Liver (tissue), 9 donors: ENCODE results near the gene QSOX1. TPM values are rescaled to one million over a fixed set of nuclear protein-coding genes. Genes with fewer than 3 reads are reported as not detected.
A peak's percentile ranks its signal among the peaks of the same experiment; 100 is the strongest.

Experiments
- DNase-seq: peaks from one replicate; pipeline ENCODE4 v3.0.0-alpha.2; 2017; ENCODE audit warnings: low spot score
- H3K27ac ChIP-seq, 2 donors: one replicate each; pipeline ENCODE4 v1.7.0; 2013; ENCODE audit warnings: inconsistent platforms in 2 of 2, low read length in 2 of 2, control low read depth in 1 of 2, low read depth in 1 of 2, mild to moderate bottlenecking in 1 of 2
- H3K27me3 ChIP-seq, 4 donors: one replicate each; pipeline versions ENCODE4 v1.6.1 to v1.7.0; 2013; ENCODE audit warnings: low read length in 3 of 4, inconsistent platforms in 1 of 4, mild to moderate bottlenecking in 1 of 4, moderate library complexity in 1 of 4; ENCODE audit not compliant: control insufficient read depth in 4 of 4, insufficient read depth in 4 of 4
- H3K36me3 ChIP-seq, 4 donors: one replicate each; pipeline versions ENCODE4 v1.6.1 to v1.7.0; 2013; ENCODE audit warnings: low read length in 3 of 4, mild to moderate bottlenecking in 3 of 4, low read depth in 1 of 4, moderate library complexity in 1 of 4; ENCODE audit not compliant: control insufficient read depth in 4 of 4, insufficient read depth in 3 of 4
- H3K4me1 ChIP-seq, 4 donors: one replicate each; pipeline versions ENCODE4 v1.6.1 to v1.7.0; 2013; ENCODE audit warnings: low read length in 3 of 4, mild to moderate bottlenecking in 3 of 4, moderate library complexity in 1 of 4; ENCODE audit not compliant: control insufficient read depth in 4 of 4, insufficient read depth in 4 of 4
- H3K4me3 ChIP-seq, 3 donors: one replicate each; pipeline versions ENCODE4 v1.6.1 to v1.7.0; 2013; ENCODE audit warnings: low read length in 3 of 3, control low read depth in 1 of 3, low read depth in 1 of 3, mild to moderate bottlenecking in 1 of 3
- H3K9ac ChIP-seq, 2 donors: one replicate each; pipeline ENCODE4 v1.7.0; 2013; ENCODE audit warnings: low read length in 2 of 2, mild to moderate bottlenecking in 2 of 2, moderate library complexity in 2 of 2, control low read depth in 1 of 2, low read depth in 1 of 2
- H3K9me3 ChIP-seq, 4 donors: one replicate each; pipeline versions ENCODE4 v1.6.1 to v1.7.0; 2013; ENCODE audit warnings: low read length in 3 of 4; ENCODE audit not compliant: control insufficient read depth in 4 of 4
- ATF3 ChIP-seq: IDR thresholded peaks from 2 replicates; pipeline ENCODE4 v1.6.1; 2016; ENCODE audit warnings: antibody characterized with exemption
- CTCF ChIP-seq: fragments of 150-350 bp; IDR thresholded peaks from 2 replicates; pipeline ENCODE4 v1.5.1; 2017; ENCODE audit warnings: improper control_type of control experiment, low read depth, low read length; ENCODE audit not compliant: missing input control
- FOXA1 ChIP-seq: IDR thresholded peaks from 2 replicates; pipeline ENCODE4 v1.6.1; 2016; ENCODE audit warnings: antibody characterized with exemption
- FOXA2 ChIP-seq: IDR thresholded peaks from 2 replicates; pipeline ENCODE4 v1.6.1; 2016; ENCODE audit warnings: antibody characterized with exemption
- GABPA ChIP-seq, 2 donors: IDR thresholded peaks in 1 of 2; conservative IDR thresholded peaks in 1 of 2; 2 replicates each; pipeline ENCODE4 v1.6.1; 2016; ENCODE audit warnings: antibody characterized with exemption in 2 of 2, mild to moderate bottlenecking in 1 of 2, moderate library complexity in 1 of 2
- HNF4A ChIP-seq, 2 donors: conservative IDR thresholded peaks; 2 replicates each; pipeline ENCODE4 v1.6.1; 2016; ENCODE audit warnings: antibody characterized with exemption in 2 of 2, mild to moderate bottlenecking in 2 of 2
- HNF4G ChIP-seq: IDR thresholded peaks from 2 replicates; pipeline ENCODE4 v1.6.1; 2016; ENCODE audit warnings: antibody characterized with exemption
- JUND ChIP-seq, 2 donors: IDR thresholded peaks; 2 replicates each; pipeline ENCODE4 v1.6.1; 2016; ENCODE audit warnings: antibody characterized with exemption in 2 of 2
- MAX ChIP-seq: IDR thresholded peaks from 2 replicates; pipeline ENCODE4 v1.6.1; 2016; ENCODE audit warnings: antibody characterized with exemption
- NR2F2 ChIP-seq: IDR thresholded peaks from 2 replicates; pipeline ENCODE4 v1.6.1; 2016; ENCODE audit warnings: antibody characterized with exemption
- RAD21 ChIP-seq, 2 donors: IDR thresholded peaks; 2 replicates each; pipeline ENCODE4 v1.6.1; 2016; ENCODE audit warnings: antibody characterized with exemption in 2 of 2, mild to moderate bottlenecking in 2 of 2
- REST ChIP-seq: IDR thresholded peaks from 2 replicates; pipeline ENCODE4 v1.6.1; 2016; ENCODE audit warnings: antibody characterized with exemption, mild to moderate bottlenecking
- RXRA ChIP-seq, 2 donors: IDR thresholded peaks; 2 replicates each; pipeline ENCODE4 v1.6.1; 2017 to 2018; ENCODE audit warnings: antibody characterized with exemption in 2 of 2, mild to moderate bottlenecking in 1 of 2
- SP1 ChIP-seq: IDR thresholded peaks from 2 replicates; pipeline ENCODE4 v1.6.1; 2018; ENCODE audit warnings: antibody characterized with exemption, mild to moderate bottlenecking
- TAF1 ChIP-seq: conservative IDR thresholded peaks from 2 replicates; pipeline ENCODE4 v1.6.1; 2016; ENCODE audit warnings: antibody characterized with exemption, mild to moderate bottlenecking
- YY1 ChIP-seq: IDR thresholded peaks from 2 replicates; pipeline ENCODE4 v1.6.1; 2016; ENCODE audit warnings: antibody characterized with exemption, mild to moderate bottlenecking
- ZBTB33 ChIP-seq: IDR thresholded peaks from 2 replicates; pipeline ENCODE4 v1.6.1; 2016; ENCODE audit warnings: antibody characterized with exemption
- WGBS: extraction: QIAGEN DNeasy Blood & Tissue Kit; methylation state at CpG from one replicate; pipeline ENCODE4 v1.1.7; 2013; 5-methylcytosine and 5-hydroxymethylcytosine counted together
- polyA plus RNA-seq, 2 donors: library from polyadenylated mRNA; stranded (reverse) in 1 of 2; unstranded in 1 of 2; fragments of 200-250 nt in 1 of 2; fragments of >200 nt in 1 of 2; fragmentation: Nextera tagmentation in 1 of 2; extraction: Ambion mirVana in 1 of 2; gene quantifications; one replicate each; pipeline versions ENCODE4 v1.2.1 to v1.2.3, GENCODE V29; 2013 to 2015
- total RNA-seq, 2 donors: library from RNA; depleted of rRNA; stranded (reverse); fragments of >200 nt; gene quantifications; one replicate each; pipeline ENCODE4 v1.2.3, GENCODE V29; 2014
- donor health status: healthy.
- donor health status: healthy.
- donor health status: healthy.
- donor health status: healthy.
- donor health status: healthy.

The QSOX1 gene
- total and polyA plus RNA-seq, 4 donors = 14.3 to 49.2 (median 38.1) TPM

GRCh38 chr1:180231506-180231921 lies 76.8 kb downstream of the QSOX1 start:
- no peak overlapping the region for H3K9ac ChIP-seq
- H3K27ac ChIP-seq = no peak overlapping the region
- WGBS = 2% methylated on average over 37 of the region's 37 CpGs
- H3K27me3 ChIP-seq = peaks cover 16 to 43% (median 27%) of the 10 kb centered on the region in 4 donors
- TF ChIP-seq CTCF = no peak
- no peak for TF ChIP-seq HNF4A (conservative IDR thresholded peaks at IDR 0.05)
- TF ChIP-seq FOXA1 = no peak
- TF ChIP-seq GABPA (IDR thresholded peaks at IDR 0.05 in 1 of 2, conservative IDR thresholded peaks at IDR 0.05 in 1 of 2) = no peak
- TF ChIP-seq TAF1 = no peak
- no peak for TF ChIP-seq SP1
- no peak for TF ChIP-seq JUND (IDR thresholded peaks at IDR 0.05)
- H3K9me3 ChIP-seq = no peaks in the 10 kb centered on the region
- H3K36me3 ChIP-seq = no peaks in the 10 kb centered on the region
- peak overlapping the region in 1 of 3 donors; percentile 26 for H3K4me3 ChIP-seq
- H3K4me1 ChIP-seq = peaks cover 30 to 60% (median 54%) of the 10 kb centered on the region in 4 donors
- DNase-seq = no peak

GRCh38 chr1:180231936-180232335 lies 77.3 kb downstream of the QSOX1 start:
- no peak for DNase-seq
- H3K27me3 ChIP-seq = peaks cover 16 to 46% (median 28%) of the 10 kb centered on the region in 4 donors
- H3K4me1 ChIP-seq = peaks cover 30 to 60% (median 54%) of the 10 kb centered on the region in 4 donors
- no peaks in the 10 kb centered on the region for H3K36me3 ChIP-seq
- TF ChIP-seq ATF3 = no peak
- no peak for TF ChIP-seq RAD21 (IDR thresholded peaks at IDR 0.05)
- TF ChIP-seq JUND (IDR thresholded peaks at IDR 0.05) = no peak
- TF ChIP-seq REST = no peak
- no peak for TF ChIP-seq GABPA (IDR thresholded peaks at IDR 0.05 in 1 of 2, conservative IDR thresholded peaks at IDR 0.05 in 1 of 2)
- TF ChIP-seq NR2F2 = no peak
- TF ChIP-seq CTCF = no peak
- no peak for TF ChIP-seq MAX
- no peak for TF ChIP-seq ZBTB33
- no peak for TF ChIP-seq TAF1
- no peak for TF ChIP-seq FOXA2
- TF ChIP-seq FOXA1 = no peak
- TF ChIP-seq YY1 = no peak
- no peak for TF ChIP-seq HNF4G
- TF ChIP-seq RXRA (IDR thresholded peaks at IDR 0.05) = no peak
- H3K9ac ChIP-seq = no peak overlapping the region
- WGBS = 5% methylated on average over 14 of the region's 14 CpGs
- H3K27ac ChIP-seq = no peak overlapping the region
- H3K4me3 ChIP-seq = no peak overlapping the region
- no peaks in the 10 kb centered on the region for H3K9me3 ChIP-seq
